Measurements from ENCODE around the gene NKAIN4.
"Not testable (repeated sequence)": the region's sequence is repeated elsewhere in the genome, so short reads cannot be mapped to it uniquely, and the experiment has no call there.

Gene NKAIN4

DNA sequence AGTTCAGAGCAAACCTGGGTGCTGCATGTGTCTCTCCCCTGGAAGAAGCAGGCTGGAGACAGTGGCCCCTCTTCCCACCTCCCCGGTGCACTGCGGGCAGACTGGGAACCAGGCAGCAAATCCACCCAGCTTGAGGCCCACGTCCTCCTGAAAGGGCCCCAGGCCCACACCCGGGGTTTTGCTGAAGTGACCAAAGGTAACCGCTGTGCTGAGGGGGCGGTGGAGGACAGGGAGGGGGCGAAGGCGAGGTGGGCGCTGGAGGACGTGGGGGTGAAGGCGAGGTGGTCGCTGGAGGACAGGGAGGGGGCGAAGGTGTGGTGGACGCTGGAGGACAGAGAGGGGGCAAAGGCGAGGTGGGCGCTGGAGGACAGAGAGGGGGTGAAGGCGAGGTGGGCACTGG lies 20.3 kb downstream of the NKAIN4 start:
- no peak for DNase-seq

GRCh38 chr20:63233061-63233344 lies 21.3 kb downstream of the NKAIN4 start:
- no peak for DNase-seq

DNA sequence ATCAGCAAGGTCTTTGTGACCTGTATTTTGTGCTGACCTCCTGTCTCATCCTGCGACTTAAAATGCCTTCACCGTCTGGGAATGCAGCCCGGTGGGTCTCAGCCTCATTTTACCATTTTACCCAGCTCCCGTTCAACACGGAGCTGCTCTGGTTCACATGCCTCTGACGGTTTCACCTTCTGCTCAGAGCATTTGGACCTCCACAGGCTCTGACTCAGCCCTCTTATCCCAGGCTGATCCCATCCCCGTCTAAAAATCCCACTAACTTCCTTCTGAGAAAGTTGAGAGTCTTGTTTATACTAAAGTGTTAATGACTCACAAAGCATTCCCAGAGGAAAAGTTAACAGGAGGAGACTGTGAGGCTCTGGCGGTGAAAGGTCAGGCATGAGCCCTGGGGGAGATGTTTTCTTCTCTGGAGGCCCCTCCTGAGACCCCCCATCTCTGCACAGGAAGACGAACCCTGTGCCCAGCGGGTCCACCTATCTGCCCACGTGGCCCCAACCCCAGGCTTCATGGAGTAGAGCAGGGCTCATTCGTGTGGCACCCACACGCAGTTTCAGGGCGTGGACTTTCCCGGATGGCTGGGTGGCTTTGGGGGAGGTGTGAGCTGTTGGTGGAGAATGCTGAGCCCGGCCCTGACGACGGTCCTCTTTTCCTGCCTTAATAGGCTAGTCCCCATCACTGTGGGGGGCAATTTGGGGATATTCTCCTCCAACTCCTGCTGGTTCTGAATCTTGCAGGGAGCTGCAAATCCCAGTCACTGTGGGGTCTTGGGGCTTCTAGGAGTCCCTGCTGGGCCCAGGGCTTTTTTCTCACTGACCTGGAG lies 21.8 kb downstream of the NKAIN4 start:
- DNase-seq: no peak

GRCh38 chr20:63230800-63231268 lies 23.4 kb downstream of the NKAIN4 start:
- DNase-seq: no peak

GRCh38 chr20:63228806-63229205 lies 25.5 kb downstream of the NKAIN4 start:
- DNase-seq: peak; percentile 37

DNA sequence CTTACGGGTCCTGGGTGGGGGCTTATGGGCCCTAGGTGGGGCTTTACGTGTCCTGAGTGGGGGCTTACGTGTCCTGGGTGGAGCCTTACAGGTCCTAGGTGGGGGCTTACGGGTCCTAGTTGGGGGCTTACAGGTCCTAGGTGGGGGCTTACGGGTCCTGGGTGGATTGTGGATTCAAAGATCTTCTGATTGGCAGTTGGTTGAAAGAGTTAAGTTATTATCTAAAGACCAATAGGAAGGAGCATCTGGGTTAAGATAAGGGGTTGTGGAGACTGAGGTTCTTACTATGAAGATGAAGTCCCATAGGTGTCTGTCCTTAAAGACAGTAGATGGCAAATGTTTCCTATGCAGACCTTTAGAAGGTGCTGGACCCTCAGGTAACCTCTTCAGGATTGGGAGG lies 27.0 kb downstream of the NKAIN4 start:
- DNase-seq: no peak

DNA sequence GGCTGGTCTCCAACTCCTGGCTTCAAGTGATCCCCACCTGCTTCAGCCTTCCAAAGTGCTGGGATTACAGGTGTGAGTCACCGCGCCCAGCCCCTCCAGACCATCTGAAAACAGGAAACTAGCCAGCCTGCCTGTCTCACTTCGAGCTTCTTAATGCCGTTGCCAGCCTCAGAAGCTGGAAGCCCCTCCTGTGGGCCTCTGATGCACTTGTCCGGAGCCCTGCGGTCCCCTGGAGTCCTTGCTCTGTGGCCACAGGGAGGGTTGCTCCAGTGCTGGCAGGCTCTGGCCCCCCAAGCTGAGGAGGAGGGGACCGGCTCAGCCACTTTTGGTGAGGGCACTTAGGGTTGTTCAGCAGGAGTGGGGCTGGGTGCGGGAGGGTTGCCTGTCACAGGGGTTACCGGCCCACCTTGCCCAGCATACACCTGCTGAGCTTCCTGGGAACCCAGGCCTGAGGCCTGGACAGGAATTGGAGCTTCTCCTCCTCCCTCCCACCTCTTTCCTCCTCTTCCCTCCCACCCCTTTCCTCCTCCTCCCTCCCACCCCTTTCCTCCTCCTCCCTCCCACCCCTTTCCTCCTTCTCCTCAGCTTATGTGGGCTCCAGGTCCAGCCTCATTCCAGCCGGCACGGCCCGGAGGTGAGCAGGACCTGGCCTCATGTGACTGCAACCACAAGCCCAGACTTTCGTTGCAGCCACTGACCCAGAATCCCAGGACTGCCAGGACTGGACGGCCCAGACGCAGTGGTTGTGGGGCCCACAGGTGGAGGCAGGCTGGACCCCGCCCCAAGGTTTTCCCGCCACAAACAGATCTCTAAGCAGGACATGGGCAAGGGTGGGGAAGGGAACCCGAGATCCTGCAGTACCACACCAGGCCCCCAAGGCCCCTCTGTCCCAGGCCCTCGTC lies 28.0 kb downstream of the NKAIN4 start:
- DNase-seq: no peak

DNA sequence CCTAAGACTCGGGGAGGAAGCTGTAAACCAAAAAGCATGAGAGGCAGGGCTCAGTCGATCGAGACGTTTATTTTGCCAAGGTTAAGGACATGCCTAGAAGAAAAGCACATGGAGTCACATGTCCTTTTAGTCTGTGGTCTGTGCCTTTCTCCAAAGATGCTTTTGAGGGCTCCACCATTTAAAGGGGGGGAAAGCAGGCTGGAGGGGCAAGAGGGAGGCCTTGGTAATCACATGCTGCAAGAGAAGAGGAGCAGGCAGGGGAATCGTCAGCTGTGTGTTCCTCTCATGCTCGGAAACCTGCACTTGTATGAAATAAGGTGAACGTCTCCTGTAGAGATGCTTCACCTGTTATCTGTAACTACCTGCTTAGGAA lies 29.2 kb downstream of the NKAIN4 start:
- DNase-seq: no peak

GRCh38 chr20:63224412-63225081 lies 29.7 kb downstream of the NKAIN4 start:
- no peak for DNase-seq

- no peak for DNase-seq
These were observed 30.4 kb downstream of the NKAIN4 start for GRCh38 chr20:63223826-63224207.

DNA sequence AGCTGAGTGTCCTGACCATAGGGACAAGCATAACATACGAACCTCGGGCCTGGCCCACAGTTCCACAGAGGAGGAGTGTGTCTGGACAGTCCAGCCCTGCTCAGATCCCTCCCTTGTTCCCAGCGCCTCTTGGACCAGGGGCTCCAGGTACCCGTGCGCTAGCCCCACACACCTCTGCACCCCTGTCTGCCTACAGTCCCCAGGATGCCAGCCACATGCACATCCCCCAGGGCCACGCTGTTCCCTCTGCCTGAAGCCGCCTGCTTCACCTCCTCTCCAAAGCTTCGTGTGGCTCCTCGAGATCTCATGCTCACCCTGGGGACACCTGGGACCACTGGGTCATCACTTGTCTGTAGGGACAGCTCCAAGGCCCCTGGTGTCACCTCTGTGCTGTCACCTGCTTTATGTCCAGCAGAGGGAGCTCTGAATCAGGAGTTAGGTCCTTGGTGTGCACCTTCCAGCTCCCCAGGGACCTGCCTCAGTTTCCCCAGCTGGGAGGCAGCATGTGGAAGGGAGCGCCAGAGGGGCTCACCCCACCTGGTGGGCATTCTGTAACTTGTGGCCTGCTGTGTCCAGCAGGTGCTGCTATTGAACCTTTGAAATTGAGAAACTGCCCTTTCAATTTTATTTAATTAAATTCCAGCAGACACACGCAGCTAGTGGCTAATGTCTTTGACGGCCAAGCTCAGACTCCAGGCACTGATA lies 31.0 kb downstream of the NKAIN4 start:
- DNase-seq: peak; percentile 28

DNA sequence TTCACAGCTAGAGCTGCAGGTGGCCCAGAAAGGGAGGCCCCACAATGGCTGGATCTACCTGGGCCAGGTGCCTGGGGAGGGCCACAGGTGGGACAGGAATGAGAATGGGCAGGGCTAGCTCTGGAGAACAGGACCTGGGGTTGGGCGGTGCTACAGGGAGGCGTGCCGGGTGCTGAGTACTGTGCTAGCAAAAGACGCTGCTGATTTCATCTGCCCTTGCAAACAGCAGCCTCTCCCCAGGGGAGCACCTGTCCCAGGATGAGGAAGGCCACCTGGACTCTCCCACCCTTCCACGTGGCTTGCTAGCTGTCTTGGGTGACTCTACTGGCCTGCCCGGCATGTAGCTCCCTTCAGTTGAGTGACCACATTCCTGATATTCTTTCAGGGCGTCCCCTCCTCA lies 31.7 kb downstream of the NKAIN4 start:
- DNase-seq: no peak

DNA sequence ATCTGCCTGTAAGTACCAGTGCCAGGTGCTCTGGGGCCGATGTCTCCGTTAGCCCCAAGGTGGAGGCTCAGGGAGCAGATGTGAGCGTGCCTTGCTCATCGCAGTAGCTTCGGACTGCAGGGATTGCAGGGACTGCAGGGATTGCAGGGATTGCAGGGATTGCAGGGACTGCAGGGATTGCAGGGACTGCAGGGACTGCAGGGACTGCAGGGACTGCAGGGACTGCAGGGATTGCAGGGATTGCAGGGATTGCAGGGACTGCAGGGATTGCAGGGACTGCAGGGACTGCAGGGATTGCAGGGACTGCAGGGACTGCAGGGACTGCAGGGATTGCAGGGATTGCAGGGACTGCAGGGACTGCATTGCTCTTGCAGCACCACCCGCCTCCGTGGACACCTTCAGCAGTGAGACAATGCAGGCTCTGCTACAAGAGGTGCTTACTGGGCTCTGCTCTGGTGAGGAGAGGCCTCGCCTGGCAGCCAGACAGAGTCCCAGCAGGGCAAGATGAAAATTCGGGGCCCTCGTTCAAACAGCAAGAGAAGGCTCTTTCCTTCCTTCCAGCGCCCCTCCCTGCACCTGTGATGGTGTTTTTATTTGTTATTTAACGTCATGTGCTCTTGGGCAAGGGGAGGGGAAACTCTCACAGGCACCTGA lies 32.7 kb downstream of the NKAIN4 start:
- DNase-seq: not testable (repeated sequence)

DNA sequence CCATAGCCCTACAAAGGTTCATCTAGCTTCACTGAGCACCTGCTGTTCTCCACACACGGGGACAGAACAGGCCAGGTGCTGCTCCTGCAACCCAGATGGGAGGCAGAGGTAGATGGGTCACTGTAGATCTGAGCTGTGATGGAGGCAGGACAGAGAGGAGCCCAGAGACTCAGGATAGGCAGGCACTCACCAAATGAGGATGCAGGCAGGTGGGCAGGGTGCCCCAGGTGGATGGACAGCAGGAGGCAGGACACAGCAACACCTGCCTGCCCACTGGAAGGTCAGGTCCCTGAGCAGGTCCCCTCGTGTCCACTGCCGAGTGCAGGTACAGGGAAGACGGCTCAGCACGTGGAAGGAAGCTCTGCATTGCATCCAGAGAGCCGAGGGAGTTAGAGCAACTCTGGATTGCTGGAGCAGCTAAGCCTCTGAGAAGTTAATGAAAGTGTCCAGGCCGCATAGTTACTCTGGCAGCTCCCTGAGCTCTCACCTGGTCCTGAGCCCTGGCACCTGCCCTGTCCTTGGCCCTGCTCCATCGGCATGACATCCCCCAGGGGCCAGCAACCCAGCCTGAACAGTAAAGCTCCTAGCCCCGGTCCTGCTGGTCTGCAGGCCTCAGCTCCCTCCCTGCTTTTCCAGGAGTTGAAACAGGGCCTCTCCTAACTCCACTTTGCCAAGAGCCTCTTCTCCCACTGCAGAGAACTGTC lies 33.4 kb downstream of the NKAIN4 start:
- DNase-seq: no peak

GRCh38 chr20:63219866-63220521 lies 34.3 kb downstream of the NKAIN4 start:
- DNase-seq: no peak

DNA sequence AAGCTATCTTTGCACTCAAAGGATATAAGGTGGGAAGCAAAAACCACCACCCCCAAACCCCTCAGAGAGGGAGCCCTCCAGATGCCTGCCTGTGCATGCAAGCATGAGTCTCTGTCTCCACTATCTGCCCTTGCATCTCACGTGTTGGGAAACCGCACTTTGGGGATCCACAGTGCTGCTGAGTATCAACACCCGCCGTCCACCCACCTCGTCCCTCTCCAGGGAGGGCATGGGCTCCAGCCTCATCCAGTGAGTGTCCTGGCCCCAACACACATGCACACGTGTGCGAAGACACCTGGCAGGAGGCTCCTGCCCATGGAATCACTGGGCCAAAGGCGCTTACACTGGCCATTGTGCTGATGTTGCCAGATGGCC lies 34.8 kb downstream of the NKAIN4 start:
- DNase-seq: no peak

GRCh38 chr20:63218701-63219446 lies 35.4 kb downstream of the NKAIN4 start:
- DNase-seq: no peak

GRCh38 chr20:63217706-63218105 lies 36.6 kb downstream of the NKAIN4 start:
- no peak for DNase-seq

DNA sequence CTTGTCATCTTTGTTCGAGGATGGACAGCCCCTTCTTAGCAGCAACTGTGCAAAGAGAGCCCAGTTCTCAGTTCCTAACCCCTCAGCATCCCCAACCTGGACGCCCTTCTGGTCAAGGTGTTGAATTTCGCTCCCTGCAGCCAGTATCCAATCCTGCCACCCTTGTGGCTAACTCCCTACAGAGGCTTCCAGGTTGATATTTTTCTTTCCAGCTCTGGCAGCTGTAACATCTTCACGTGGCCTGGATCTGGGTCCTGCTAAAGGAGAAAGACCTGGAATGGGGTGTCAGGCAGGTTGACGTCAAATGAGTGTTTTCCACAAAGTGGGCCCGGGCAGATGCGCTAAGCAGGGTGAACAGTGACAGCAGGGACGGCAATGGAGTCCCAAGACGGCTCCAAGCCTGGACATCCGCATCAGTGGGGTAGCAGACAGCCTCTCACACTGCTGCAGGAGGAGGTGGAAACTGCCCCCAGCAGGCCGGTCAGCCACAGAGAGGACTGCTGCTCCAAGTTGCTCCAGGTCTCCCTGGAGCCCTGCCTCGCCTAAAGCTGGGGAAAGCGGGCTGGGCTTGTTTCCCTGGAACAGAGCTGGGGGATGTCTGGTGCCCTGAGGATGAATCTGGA lies 37.3 kb downstream of the NKAIN4 start:
- no peak for DNase-seq

All from NCI-H2171 (cell line).